Caco-2 (cell line): Measurements from ENCODE around the gene STAG1. TPM values are rescaled to one million over a fixed set of nuclear protein-coding genes. Genes with fewer than 3 reads are reported as not detected.

Experiments used
- BruUV-seq: library from RNA; stranded (reverse); fragments of 400-500 nt; replicated peaks from 2 replicates; lab custom pipeline; 2021; lab: Mats Ljungman, UMichigan
- CTCF ChIA-PET: fragments of 300-600 bp; sonication (Branson Sonifier 250); formaldehyde crosslinking; loops from one replicate; lab custom pipeline; 2022; ENCODE audit warnings: antibody characterized with exemption; lab: Charles Lee
- POLR2A ChIA-PET: fragments of 300-600 bp; sonication (Branson Sonifier 250); formaldehyde crosslinking; loops from one replicate; lab custom pipeline; 2022; ENCODE audit warnings: antibody characterized with exemption; lab: Charles Lee
- DNase-seq, 2 experiments: peaks; one replicate each; pipeline versions ENCODE4 v3.0.0 to v3.0.0-alpha.2; 2020 to 2022
- H3K27me3 ChIP-seq: replicated peaks from 2 replicates; pipeline ENCODE4 v1.6.0; 2011; ENCODE audit warnings: low read length; ENCODE audit not compliant: control insufficient read depth, insufficient read depth
- H3K36me3 ChIP-seq: 2 replicates; pipeline ENCODE4 v1.5.1; 2011; ENCODE audit warnings: low read length; ENCODE audit not compliant: control insufficient read depth, insufficient read depth
- H3K4me1 ChIP-seq: fragments of 250-450 bp; sonication (Bioruptor Pico); 2 replicates; pipeline ENCODE4 v1.5.1; 2020; ENCODE audit warnings: mild to moderate bottlenecking
- H3K4me3 ChIP-seq: 2 replicates; pipeline ENCODE4 v1.5.1; 2011; ENCODE audit warnings: low read depth, mild to moderate bottlenecking, control low read depth, low read length
- H3K9me3 ChIP-seq: fragments of 250-450 bp; sonication (Bioruptor Pico); 2 replicates; pipeline ENCODE4 v1.5.1; 2020; ENCODE audit warnings: mild to moderate bottlenecking, moderate library complexity
- H3K27ac Mint-ChIP-seq: one replicate; pipeline ENCODE4 v1.8.0; 2022; ENCODE audit warnings: mixed read lengths; ENCODE audit not compliant: unreplicated experiment
- H3K27me3 Mint-ChIP-seq: one replicate; pipeline ENCODE4 v1.8.0; 2022; ENCODE audit warnings: mixed read lengths; ENCODE audit not compliant: insufficient read depth, unreplicated experiment
- H3K36me3 Mint-ChIP-seq: one replicate; pipeline ENCODE4 v1.8.0; 2022; ENCODE audit warnings: mild to moderate bottlenecking, mixed read lengths; ENCODE audit not compliant: insufficient read depth, unreplicated experiment
- H3K4me1 Mint-ChIP-seq: one replicate; pipeline ENCODE4 v1.8.0; 2022; ENCODE audit warnings: low read depth, mixed read lengths; ENCODE audit not compliant: unreplicated experiment
- H3K4me3 Mint-ChIP-seq: one replicate; pipeline ENCODE4 v1.8.0; 2022; ENCODE audit warnings: mild to moderate bottlenecking, moderate library complexity, mixed read lengths; ENCODE audit not compliant: unreplicated experiment
- H3K9me3 Mint-ChIP-seq: one replicate; pipeline ENCODE4 v1.8.0; 2022; ENCODE audit warnings: mixed read lengths; ENCODE audit not compliant: unreplicated experiment
- CTCF ChIP-seq, 2 experiments: fragments of 200-600 bp in 1 of 2; IDR thresholded peaks; 1 replicate in 1 of 2; 2 replicates in 1 of 2; pipeline versions ENCODE4 v1.5.1 to v1.8.0; 2011 to 2022; ENCODE audit warnings: antibody characterized with exemption in 1 of 2, control low read depth in 1 of 2, inconsistent platforms in 1 of 2, low read depth in 1 of 2, low read length in 1 of 2, mild to moderate bottlenecking in 1 of 2, moderate library complexity in 1 of 2; ENCODE audit not compliant: insufficient read depth in 1 of 2, severe bottlenecking in 1 of 2, unreplicated experiment in 1 of 2
- intact Hi-C: fragments of 100-400 bp; cut with micrococcal nuclease; formaldehyde crosslinking; loops from one replicate; pipeline ENCODE4 v1.10.0; 2022; ENCODE audit not compliant: unreplicated experiment
- total RNA-seq: library from RNA; stranded (reverse); gene quantifications from 2 replicates; pipeline ENCODE4 v1.2.3, GENCODE V29; 2022

STAG1 gene
- total RNA-seq, 1 experiment from 2014 or later = 37.5 TPM

DNA sequence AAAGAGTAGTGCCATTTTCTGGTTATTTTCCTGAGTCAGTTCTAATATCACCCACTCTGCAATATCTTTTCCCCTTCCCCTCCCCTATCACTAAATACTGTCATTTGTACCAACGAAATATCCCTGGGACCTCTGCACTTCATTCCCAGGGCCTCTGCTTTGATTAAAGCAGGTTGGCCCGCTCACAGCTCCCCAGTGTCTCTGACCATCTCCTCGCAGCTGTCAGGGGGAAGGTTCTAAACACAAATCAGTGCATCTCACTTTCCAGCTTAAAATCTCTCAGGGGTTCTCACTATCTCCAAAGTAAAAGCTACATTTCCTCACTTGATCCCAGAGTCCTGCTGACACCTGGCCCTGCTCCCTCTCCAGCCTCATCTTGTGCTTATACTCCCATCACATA is 38.6 kb upstream of the STAG1 start:
- POLR2A ChIA-PET = no interaction called here

DNA sequence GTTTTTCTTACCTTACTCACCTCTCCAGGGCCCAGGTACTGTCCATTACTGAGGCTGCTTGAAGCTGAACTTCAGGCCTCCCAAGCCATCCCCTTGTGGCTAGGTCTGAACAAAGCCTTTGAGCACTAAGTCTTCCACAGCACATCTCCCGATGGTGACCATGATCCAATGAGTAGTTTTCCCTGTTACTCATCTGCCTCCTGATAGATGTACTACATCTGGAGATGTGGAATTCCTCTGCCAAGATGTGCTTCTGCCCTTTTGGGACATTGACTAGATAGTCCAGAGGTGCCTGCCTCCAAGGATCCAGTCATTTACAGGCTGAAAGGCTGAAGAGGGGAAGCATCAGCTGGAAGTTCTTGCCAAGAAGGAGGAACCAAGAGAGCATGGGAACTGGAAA is 37.8 kb upstream of the STAG1 start:
- H3K36me3 ChIP-seq = no peaks in the 10 kb centered on the region
- DNase-seq = peak in 1 of 2 experiments; percentile 34
- Mint-ChIP-seq H3K4me3 (no peak overlapping the region), H3K36me3 (no peaks in the 10 kb centered on the region), H3K27me3 (no peaks in the 10 kb centered on the region), H3K27ac (no peak overlapping the region), H3K9me3 (no peaks in the 10 kb centered on the region), H3K4me1 (peaks cover 14% of the 10 kb centered on the region)
- CTCF ChIA-PET = no interaction called here
- POLR2A ChIA-PET = no interaction called here
- H3K4me3 ChIP-seq = no peak overlapping the region
- peaks cover 21% of the 10 kb centered on the region for H3K4me1 ChIP-seq
- intact Hi-C loops = no loop called here
- H3K27me3 ChIP-seq = no peaks in the 10 kb centered on the region
- BruUV-seq = no TSS peak
- TF ChIP-seq CTCF (IDR thresholded peaks at IDR 0.05; ENCODE audit: insufficient read depth in 1 of 2, low read depth in 1 of 2, low read length in 1 of 2, severe bottlenecking in 1 of 2, unreplicated experiment in 1 of 2) = no peak
- H3K9me3 ChIP-seq = no peaks in the 10 kb centered on the region

More for the DNA sequence above, 38.6 kb upstream of the STAG1 start:
- no peaks in the 10 kb centered on the region for H3K36me3 Mint-ChIP-seq
- no peak for DNase-seq
- intact Hi-C loops = no loop called here
- H3K4me1 ChIP-seq = peaks cover 17% of the 10 kb centered on the region
- no TSS peak for BruUV-seq
- H3K4me3 ChIP-seq = no peak overlapping the region
- CTCF ChIA-PET = no interaction called here
- no peaks in the 10 kb centered on the region for H3K36me3 ChIP-seq
- H3K9me3 ChIP-seq = no peaks in the 10 kb centered on the region
- no peaks in the 10 kb centered on the region for H3K27me3 ChIP-seq
- peaks cover 14% of the 10 kb centered on the region for H3K4me1 Mint-ChIP-seq
- no peak overlapping the region for H3K4me3 Mint-ChIP-seq
- no peaks in the 10 kb centered on the region for H3K27me3 Mint-ChIP-seq
- TF ChIP-seq CTCF (IDR thresholded peaks at IDR 0.05; ENCODE audit: insufficient read depth in 1 of 2, low read depth in 1 of 2, low read length in 1 of 2, severe bottlenecking in 1 of 2, unreplicated experiment in 1 of 2) = no peak
- H3K27ac Mint-ChIP-seq = no peak overlapping the region
- no peaks in the 10 kb centered on the region for H3K9me3 Mint-ChIP-seq

GRCh38 chr3:136788154-136788553 is 36.0 kb upstream of the STAG1 start:
- Mint-ChIP-seq H3K4me1 (peaks cover 14% of the 10 kb centered on the region), H3K27ac (no peak overlapping the region), H3K4me3 (no peak overlapping the region), H3K9me3 (no peaks in the 10 kb centered on the region), H3K36me3 (no peaks in the 10 kb centered on the region), H3K27me3 (no peaks in the 10 kb centered on the region)
- Histone ChIP-seq H3K9me3 (no peaks in the 10 kb centered on the region), H3K4me3 (no peak overlapping the region), H3K27me3 (no peaks in the 10 kb centered on the region), H3K4me1 (peaks cover 21% of the 10 kb centered on the region), H3K36me3 (no peaks in the 10 kb centered on the region)
- no peak for DNase-seq
- intact Hi-C loops = no loop called here
- no peak for TF ChIP-seq CTCF (IDR thresholded peaks at IDR 0.05; ENCODE audit: insufficient read depth in 1 of 2, low read depth in 1 of 2, low read length in 1 of 2, severe bottlenecking in 1 of 2, unreplicated experiment in 1 of 2)
- ChIA-PET POLR2A (no interaction called here), CTCF (no interaction called here)
- no TSS peak for BruUV-seq
